GM21723 (cell line): ENCODE results near the gene MROH7.

Experiments used
- ATAC-seq: cut with Tn5 transposase; IDR thresholded peaks from one replicate; pipeline ENCODE4 v1.9.1; 2021; ENCODE audit warnings: mild to moderate bottlenecking, moderate library complexity; ENCODE audit not compliant: unreplicated experiment

Gene MROH7

GRCh38 chr1:54694771-54695170 lies 53.2 kb downstream of the MROH7 start:
- ATAC-seq = no peak

GRCh38 chr1:54695221-54695620 lies 53.6 kb downstream of the MROH7 start:
- no peak for ATAC-seq

GRCh38 chr1:54695764-54696163 lies 54.2 kb downstream of the MROH7 start:
- no peak for ATAC-seq

- ATAC-seq = no peak
These were observed 54.7 kb downstream of the MROH7 start for GRCh38 chr1:54696262-54696661.

GRCh38 chr1:54697896-54698295 lies 56.3 kb downstream of the MROH7 start:
- ATAC-seq = no peak

GRCh38 chr1:54698346-54698745 lies 56.8 kb downstream of the MROH7 start:
- ATAC-seq = no peak

GRCh38 chr1:54699936-54700525 lies 58.4 kb downstream of the MROH7 start:
- no peak for ATAC-seq

- ATAC-seq = no peak
These were observed 59.5 kb downstream of the MROH7 start for GRCh38 chr1:54701066-54701465.

- no peak for ATAC-seq
These were observed 60.4 kb downstream of the MROH7 start for GRCh38 chr1:54701996-54702395.

GRCh38 chr1:54703471-54703870 lies 61.9 kb downstream of the MROH7 start:
- ATAC-seq = no peak

- no peak for ATAC-seq
These were observed 63.6 kb downstream of the MROH7 start for GRCh38 chr1:54705153-54705552.

GRCh38 chr1:54706419-54706818 lies 64.8 kb downstream of the MROH7 start:
- ATAC-seq = no peak

GRCh38 chr1:54708385-54708784 lies 66.8 kb downstream of the MROH7 start:
- ATAC-seq = no peak

- no peak for ATAC-seq
These were observed 68.1 kb downstream of the MROH7 start for GRCh38 chr1:54709547-54710292.

- ATAC-seq = no peak
These were observed 68.8 kb downstream of the MROH7 start for GRCh38 chr1:54710434-54710833.

GRCh38 chr1:54710841-54711240 lies 69.3 kb downstream of the MROH7 start:
- no peak for ATAC-seq

- no peak for ATAC-seq
These were observed 70.0 kb downstream of the MROH7 start for GRCh38 chr1:54711536-54711935.

GRCh38 chr1:54714881-54715492 lies 73.4 kb downstream of the MROH7 start:
- no peak for ATAC-seq

- peak; percentile 97 for ATAC-seq
These were observed 74.1 kb downstream of the MROH7 start, which contains the start of gene TTC4 for GRCh38 chr1:54715493-54716298. Gene TTC4 (plus strand): TSS chr1:54715861. CDS start chr1:54715909, 48 bp downstream.

GRCh38 chr1:54716299-54717047 lies 74.9 kb downstream of the MROH7 start:
- ATAC-seq = no peak

- no peak for ATAC-seq
These were observed 80.1 kb downstream of the MROH7 start for GRCh38 chr1:54721719-54722118.
